ENCODE measurements around the gene SLC27A6.

The SLC27A6 gene

GRCh38 chr5:129065721-129066120 lies 100.4 kb downstream of the SLC27A6 start:
- DNase-seq = no peak

- no peak for DNase-seq
Observed at GRCh38 chr5:129067745-129068144, 102.5 kb downstream of the SLC27A6 start.

- DNase-seq = no peak
Observed at GRCh38 chr5:129069292-129069691, 104.0 kb downstream of the SLC27A6 start.

GRCh38 chr5:129073111-129073510 lies 107.8 kb downstream of the SLC27A6 start:
- no peak for DNase-seq

GRCh38 chr5:129074903-129075302 lies 109.6 kb downstream of the SLC27A6 start:
- DNase-seq = no peak

GRCh38 chr5:129077433-129078075 lies 112.3 kb downstream of the SLC27A6 start:
- no peak for DNase-seq

- no peak for DNase-seq
Observed at GRCh38 chr5:129078247-129078646, 113.0 kb downstream of the SLC27A6 start.

GRCh38 chr5:129078660-129079059 lies 113.4 kb downstream of the SLC27A6 start:
- DNase-seq = no peak

- DNase-seq = no peak
Observed at GRCh38 chr5:129079496-129079895, 114.2 kb downstream of the SLC27A6 start.

- no peak for DNase-seq
Observed at GRCh38 chr5:129080766-129081165, 115.5 kb downstream of the SLC27A6 start.

- DNase-seq = no peak
Observed at GRCh38 chr5:129082225-129083136, 117.2 kb downstream of the SLC27A6 start.

All from CD4-positive, alpha-beta T cell treated with Interleukin-21 for 1 hour (primary cell).